Measurements from ENCODE around the gene TMEM81. TPM values are rescaled to one million over a fixed set of nuclear protein-coding genes. Genes with fewer than 3 reads are reported as not detected.

Gene TMEM81
- total RNA-seq, 1 donor from 2014 or later = 4.6 TPM

DNA sequence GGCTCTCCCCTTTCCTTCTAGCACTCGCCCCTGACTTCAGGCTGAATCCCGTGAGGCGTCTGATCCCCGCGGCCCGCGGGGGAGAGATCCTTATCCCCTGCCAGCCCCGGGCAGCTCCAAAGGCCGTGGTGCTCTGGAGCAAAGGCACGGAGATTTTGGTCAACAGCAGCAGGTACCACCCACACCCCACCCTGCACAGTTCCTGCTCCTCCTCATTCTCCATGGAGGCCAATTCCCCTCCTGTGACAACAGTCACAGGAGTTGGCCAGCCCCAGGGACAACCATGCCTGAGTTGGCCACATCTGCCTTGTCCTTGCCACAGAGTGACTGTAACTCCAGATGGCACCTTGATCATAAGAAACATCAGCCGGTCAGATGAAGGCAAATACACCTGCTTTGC lies 20.0 kb downstream of the TMEM81 start:
- H3K4me3 Mint-ChIP-seq = no peak overlapping the region
- no peaks in the 10 kb centered on the region for H3K9me3 Mint-ChIP-seq
- H3K4me1 Mint-ChIP-seq = peaks cover 4% of the 10 kb centered on the region
- no peaks in the 10 kb centered on the region for H3K36me3 Mint-ChIP-seq
- TF ChIP-seq, protein P1, sequence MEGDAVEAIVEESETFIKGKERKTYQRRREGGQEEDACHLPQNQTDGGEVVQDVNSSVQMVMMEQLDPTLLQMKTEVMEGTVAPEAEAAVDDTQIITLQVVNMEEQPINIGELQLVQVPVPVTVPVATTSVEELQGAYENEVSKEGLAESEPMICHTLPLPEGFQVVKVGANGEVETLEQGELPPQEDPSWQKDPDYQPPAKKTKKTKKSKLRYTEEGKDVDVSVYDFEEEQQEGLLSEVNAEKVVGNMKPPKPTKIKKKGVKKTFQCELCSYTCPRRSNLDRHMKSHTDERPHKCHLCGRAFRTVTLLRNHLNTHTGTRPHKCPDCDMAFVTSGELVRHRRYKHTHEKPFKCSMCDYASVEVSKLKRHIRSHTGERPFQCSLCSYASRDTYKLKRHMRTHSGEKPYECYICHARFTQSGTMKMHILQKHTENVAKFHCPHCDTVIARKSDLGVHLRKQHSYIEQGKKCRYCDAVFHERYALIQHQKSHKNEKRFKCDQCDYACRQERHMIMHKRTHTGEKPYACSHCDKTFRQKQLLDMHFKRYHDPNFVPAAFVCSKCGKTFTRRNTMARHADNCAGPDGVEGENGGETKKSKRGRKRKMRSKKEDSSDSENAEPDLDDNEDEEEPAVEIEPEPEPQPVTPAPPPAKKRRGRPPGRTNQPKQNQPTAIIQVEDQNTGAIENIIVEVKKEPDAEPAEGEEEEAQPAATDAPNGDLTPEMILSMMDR (IDR thresholded peaks at IDR 0.05; ENCODE audit: unreplicated experiment) = no peak
- no peak overlapping the region for H3K27ac Mint-ChIP-seq
- no peak for DNase-seq (ENCODE audit: low spot score in 2 of 2, unreplicated experiment in 2 of 2)
- H3K27me3 Mint-ChIP-seq (ENCODE audit: low read depth) = no peaks in the 10 kb centered on the region

DNA sequence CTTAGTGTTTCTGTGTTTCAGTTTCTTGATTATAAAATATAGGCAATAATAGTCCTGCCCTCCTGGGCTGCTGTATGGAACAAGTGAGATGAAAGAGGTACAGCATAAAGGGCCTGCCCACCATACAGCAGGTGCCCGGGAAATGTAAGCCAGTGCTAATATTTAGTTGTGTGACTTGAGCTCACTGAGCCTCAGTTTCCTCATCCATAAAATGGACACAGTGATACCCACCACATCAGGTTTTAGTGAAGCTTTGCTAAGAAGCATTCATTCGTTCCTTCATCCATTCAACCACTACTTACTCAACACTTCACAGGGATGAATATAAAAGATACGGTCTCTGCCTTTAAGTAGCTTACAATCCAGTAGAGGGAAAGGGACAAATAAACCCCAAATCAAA lies 21.4 kb downstream of the TMEM81 start:
- TF ChIP-seq, protein P1 (IDR thresholded peaks at IDR 0.05; ENCODE audit: unreplicated experiment) = no peak
- no peak overlapping the region for H3K27ac Mint-ChIP-seq

DNA sequence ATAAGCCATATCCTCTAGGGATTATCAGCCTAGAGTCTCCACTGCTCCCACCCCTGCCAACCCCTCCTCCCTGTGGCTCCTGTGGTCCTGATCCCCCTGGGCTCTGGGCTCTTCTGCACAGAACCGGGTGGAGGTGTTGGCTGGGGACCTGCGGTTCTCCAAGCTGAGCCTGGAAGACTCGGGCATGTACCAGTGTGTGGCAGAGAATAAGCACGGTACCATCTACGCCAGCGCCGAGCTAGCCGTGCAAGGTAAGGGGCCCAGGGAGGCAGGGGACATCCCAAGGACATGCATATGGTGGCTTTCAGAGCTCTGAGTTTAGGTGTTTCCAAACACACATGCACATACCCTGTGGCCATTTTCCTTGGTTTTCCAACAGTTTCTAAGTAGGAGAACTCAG lies 21.9 kb downstream of the TMEM81 start:
- TF ChIP-seq, protein P1 (IDR thresholded peaks at IDR 0.05; ENCODE audit: unreplicated experiment) = no peak
- DNase-seq (ENCODE audit: low spot score in 2 of 2, unreplicated experiment in 2 of 2) = no peak
- H3K4me3 Mint-ChIP-seq = no peak overlapping the region
- H3K4me1 Mint-ChIP-seq = peaks cover 4% of the 10 kb centered on the region
- no peaks in the 10 kb centered on the region for H3K9me3 Mint-ChIP-seq
- peaks cover 2% of the 10 kb centered on the region for H3K27me3 Mint-ChIP-seq (ENCODE audit: low read depth)
- H3K27ac Mint-ChIP-seq = no peak overlapping the region
- H3K36me3 Mint-ChIP-seq = no peaks in the 10 kb centered on the region

More for the DNA sequence above, 21.4 kb downstream of the TMEM81 start:
- H3K4me3 Mint-ChIP-seq = no peak overlapping the region
- DNase-seq (ENCODE audit: low spot score in 2 of 2, unreplicated experiment in 2 of 2) = no peak
- H3K36me3 Mint-ChIP-seq = no peaks in the 10 kb centered on the region
- H3K9me3 Mint-ChIP-seq = no peaks in the 10 kb centered on the region
- peaks cover 4% of the 10 kb centered on the region for H3K4me1 Mint-ChIP-seq
- peaks cover 1% of the 10 kb centered on the region for H3K27me3 Mint-ChIP-seq (ENCODE audit: low read depth)

DNA sequence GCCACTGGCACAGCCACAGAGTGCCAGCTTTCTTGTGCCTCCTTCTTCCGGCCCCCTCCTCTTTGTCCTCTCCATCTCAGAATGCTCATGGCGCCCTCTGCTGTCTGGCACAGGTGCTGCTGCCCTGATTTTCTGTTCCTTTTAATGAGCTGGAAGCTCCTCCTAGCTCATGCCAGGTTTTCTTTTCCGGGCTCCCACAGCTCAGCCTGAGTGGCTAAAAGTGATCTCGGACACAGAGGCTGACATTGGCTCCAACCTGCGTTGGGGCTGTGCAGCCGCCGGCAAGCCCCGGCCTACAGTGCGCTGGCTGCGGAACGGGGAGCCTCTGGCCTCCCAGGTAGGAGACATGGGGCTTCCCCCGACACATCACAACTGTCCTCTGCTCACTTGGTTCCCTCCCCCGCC lies 22.6 kb downstream of the TMEM81 start:
- Mint-ChIP-seq H3K27me3 (ENCODE audit: low read depth) (peaks cover 7% of the 10 kb centered on the region), H3K27ac (no peak overlapping the region), H3K9me3 (no peaks in the 10 kb centered on the region), H3K4me3 (no peak overlapping the region), H3K4me1 (peaks cover 4% of the 10 kb centered on the region), H3K36me3 (no peaks in the 10 kb centered on the region)
- TF ChIP-seq, protein P1 (IDR thresholded peaks at IDR 0.05; ENCODE audit: unreplicated experiment) = peak; percentile 78
- peak; percentile 58 to 89 for DNase-seq (ENCODE audit: low spot score in 2 of 2, unreplicated experiment in 2 of 2)

GRCh38 chr1:205061227-205061626 lies 23.0 kb downstream of the TMEM81 start:
- H3K36me3 Mint-ChIP-seq = no peaks in the 10 kb centered on the region
- TF ChIP-seq, protein P1 (IDR thresholded peaks at IDR 0.05; ENCODE audit: unreplicated experiment) = no peak
- H3K9me3 Mint-ChIP-seq = no peaks in the 10 kb centered on the region
- H3K4me3 Mint-ChIP-seq = no peak overlapping the region
- peaks cover 7% of the 10 kb centered on the region for H3K27me3 Mint-ChIP-seq (ENCODE audit: low read depth)
- H3K27ac Mint-ChIP-seq = no peak overlapping the region
- DNase-seq (ENCODE audit: low spot score in 2 of 2, unreplicated experiment in 2 of 2) = no peak
- peaks cover 4% of the 10 kb centered on the region for H3K4me1 Mint-ChIP-seq

- no peaks in the 10 kb centered on the region for H3K36me3 Mint-ChIP-seq
- DNase-seq (ENCODE audit: low spot score in 2 of 2, unreplicated experiment in 2 of 2) = no peak
- H3K27me3 Mint-ChIP-seq (ENCODE audit: low read depth) = peaks cover 9% of the 10 kb centered on the region
These were observed 23.5 kb downstream of the TMEM81 start for GRCh38 chr1:205060746-205061145.

More at GRCh38 chr1:205060746-205061145, 23.5 kb downstream of the TMEM81 start:
- Mint-ChIP-seq H3K4me1 (peaks cover 4% of the 10 kb centered on the region), H3K9me3 (no peaks in the 10 kb centered on the region), H3K4me3 (no peak overlapping the region), H3K27ac (no peak overlapping the region)
- TF ChIP-seq, protein P1 (IDR thresholded peaks at IDR 0.05; ENCODE audit: unreplicated experiment) = no peak
